Peyer's patch (tissue), 4 donors: Measurements from ENCODE around the gene NIPAL4. TPM values are rescaled to one million over a fixed set of nuclear protein-coding genes. Genes with fewer than 3 reads are reported as not detected.
A peak's percentile ranks its signal among the peaks of the same experiment; 100 is the strongest.

ENCODE experiments used
- DNase-seq, 3 donors: peaks; one replicate each; pipeline ENCODE4 v3.0.0-alpha.2; 2017 to 2019
- H3K27ac ChIP-seq, 4 donors: fragments of 200-600 bp; sonication (generic); one replicate each; pipeline ENCODE4 v1.5.1; 2016 to 2019
- H3K27me3 ChIP-seq, 2 donors: fragments of 200-600 bp; sonication (generic); one replicate each; pipeline ENCODE4 v1.5.1; 2019
- H3K36me3 ChIP-seq, 3 donors: fragments of 200-600 bp; sonication (generic); one replicate each; pipeline ENCODE4 v1.5.1; 2016 to 2019
- H3K4me1 ChIP-seq, 4 donors: fragments of 200-600 bp; sonication (generic); one replicate each; pipeline ENCODE4 v1.5.1; 2016 to 2019
- H3K4me3 ChIP-seq, 4 donors: fragments of 200-600 bp; sonication (generic); 1 replicate in 3 of 4; 2 replicates in 1 of 4; pipeline ENCODE4 v1.5.1; 2016 to 2019; ENCODE audit warnings: mild to moderate bottlenecking in 1 of 4
- H3K9me3 ChIP-seq, 4 donors: fragments of 200-600 bp; sonication (generic); one replicate each; pipeline ENCODE4 v1.5.1; 2016 to 2019; ENCODE audit warnings: mild to moderate bottlenecking in 1 of 4
- POLR2A ChIP-seq, 2 donors: fragments of 450-650 bp; IDR thresholded peaks; one replicate each; pipeline ENCODE4 v1.5.1; 2017; ENCODE audit warnings: antibody characterized with exemption in 2 of 2, mild to moderate bottlenecking in 2 of 2, moderate library complexity in 2 of 2
- total RNA-seq, 4 donors: library from RNA; depleted of rRNA; stranded (reverse); fragments of >200 nt; gene quantifications; one replicate each; pipeline ENCODE4 v1.1.0, GENCODE V29; 2016
- TF ChIP-seq, protein P1 (sequence below), 6 experiments: fragments of 450-650 bp in 4 of 6; fragments of 200-600 bp in 2 of 6; sonication (generic) in 1 of 6; IDR thresholded peaks; one replicate each; pipeline ENCODE4 v1.5.1; 2017 to 2019; ENCODE audit warnings: antibody characterized with exemption in 6 of 6, mild to moderate bottlenecking in 3 of 6, moderate library complexity in 1 of 6

NIPAL4 gene
- total RNA-seq, 4 donors from 2014 or later, result not detected

DNA sequence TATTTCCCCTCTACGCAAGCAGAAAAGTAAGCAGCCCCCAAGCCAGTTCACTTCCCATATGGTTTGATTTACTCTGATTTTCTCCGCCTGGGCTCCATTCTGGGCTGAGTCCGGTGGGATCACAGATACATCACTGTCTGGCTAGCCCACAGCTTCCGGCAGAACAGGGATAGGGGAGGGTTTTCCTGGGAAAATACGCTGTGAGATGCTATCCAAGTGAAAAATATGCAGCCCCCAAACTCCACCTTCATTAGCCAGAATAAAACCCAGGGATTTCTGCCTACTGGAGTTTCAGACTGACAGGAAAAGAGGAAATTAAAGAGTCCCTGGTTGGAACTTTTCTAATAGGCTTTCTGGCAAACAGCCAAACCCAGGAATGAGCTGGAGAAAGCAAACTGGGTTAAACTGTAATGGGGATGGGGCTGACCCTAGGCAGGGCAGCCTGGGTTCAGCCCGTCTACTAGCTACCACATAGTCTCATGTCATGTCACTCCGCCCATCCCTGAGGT lies 16.9 kb upstream of the NIPAL4 start:
- Histone ChIP-seq H3K27me3 (no peaks in the 10 kb centered on the region), H3K27ac (no peak overlapping the region), H3K36me3 (no peaks in the 10 kb centered on the region), H3K9me3 (no peaks in the 10 kb centered on the region), H3K4me1 (no peaks in the 10 kb centered on the region), H3K4me3 (no peak overlapping the region)
- no peak for DNase-seq
- TF ChIP-seq, protein P1, sequence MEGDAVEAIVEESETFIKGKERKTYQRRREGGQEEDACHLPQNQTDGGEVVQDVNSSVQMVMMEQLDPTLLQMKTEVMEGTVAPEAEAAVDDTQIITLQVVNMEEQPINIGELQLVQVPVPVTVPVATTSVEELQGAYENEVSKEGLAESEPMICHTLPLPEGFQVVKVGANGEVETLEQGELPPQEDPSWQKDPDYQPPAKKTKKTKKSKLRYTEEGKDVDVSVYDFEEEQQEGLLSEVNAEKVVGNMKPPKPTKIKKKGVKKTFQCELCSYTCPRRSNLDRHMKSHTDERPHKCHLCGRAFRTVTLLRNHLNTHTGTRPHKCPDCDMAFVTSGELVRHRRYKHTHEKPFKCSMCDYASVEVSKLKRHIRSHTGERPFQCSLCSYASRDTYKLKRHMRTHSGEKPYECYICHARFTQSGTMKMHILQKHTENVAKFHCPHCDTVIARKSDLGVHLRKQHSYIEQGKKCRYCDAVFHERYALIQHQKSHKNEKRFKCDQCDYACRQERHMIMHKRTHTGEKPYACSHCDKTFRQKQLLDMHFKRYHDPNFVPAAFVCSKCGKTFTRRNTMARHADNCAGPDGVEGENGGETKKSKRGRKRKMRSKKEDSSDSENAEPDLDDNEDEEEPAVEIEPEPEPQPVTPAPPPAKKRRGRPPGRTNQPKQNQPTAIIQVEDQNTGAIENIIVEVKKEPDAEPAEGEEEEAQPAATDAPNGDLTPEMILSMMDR (IDR thresholded peaks at IDR 0.05), result no peak
- TF ChIP-seq POLR2A (IDR thresholded peaks at IDR 0.05), result no peak

DNA sequence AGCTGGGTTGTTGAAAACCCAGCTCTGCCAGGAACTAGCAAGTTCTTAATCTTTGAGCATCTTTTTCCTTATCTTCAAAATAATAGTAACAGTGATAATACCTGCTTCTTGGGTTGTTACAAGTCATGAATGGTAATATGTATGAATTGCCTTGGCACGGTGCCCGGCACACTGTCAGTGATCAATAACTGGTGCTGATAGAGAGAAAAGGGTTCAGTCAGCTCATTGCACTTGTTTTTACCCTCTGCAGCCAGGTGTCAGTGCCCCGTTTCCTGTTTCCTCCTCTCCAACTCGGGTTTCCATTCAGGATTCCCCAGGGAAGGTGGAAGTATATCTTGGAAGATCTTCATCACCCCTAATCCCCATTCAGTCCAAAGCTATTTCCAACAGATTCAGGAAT lies 15.8 kb upstream of the NIPAL4 start:
- no peaks in the 10 kb centered on the region for H3K36me3 ChIP-seq
- no peak for TF ChIP-seq POLR2A (IDR thresholded peaks at IDR 0.05)
- TF ChIP-seq, protein P1 (IDR thresholded peaks at IDR 0.05), result no peak
- DNase-seq, result no peak
- no peak overlapping the region for H3K27ac ChIP-seq
- no peaks in the 10 kb centered on the region for H3K4me1 ChIP-seq
- H3K4me3 ChIP-seq, result no peak overlapping the region
- no peaks in the 10 kb centered on the region for H3K27me3 ChIP-seq
- no peaks in the 10 kb centered on the region for H3K9me3 ChIP-seq

DNA sequence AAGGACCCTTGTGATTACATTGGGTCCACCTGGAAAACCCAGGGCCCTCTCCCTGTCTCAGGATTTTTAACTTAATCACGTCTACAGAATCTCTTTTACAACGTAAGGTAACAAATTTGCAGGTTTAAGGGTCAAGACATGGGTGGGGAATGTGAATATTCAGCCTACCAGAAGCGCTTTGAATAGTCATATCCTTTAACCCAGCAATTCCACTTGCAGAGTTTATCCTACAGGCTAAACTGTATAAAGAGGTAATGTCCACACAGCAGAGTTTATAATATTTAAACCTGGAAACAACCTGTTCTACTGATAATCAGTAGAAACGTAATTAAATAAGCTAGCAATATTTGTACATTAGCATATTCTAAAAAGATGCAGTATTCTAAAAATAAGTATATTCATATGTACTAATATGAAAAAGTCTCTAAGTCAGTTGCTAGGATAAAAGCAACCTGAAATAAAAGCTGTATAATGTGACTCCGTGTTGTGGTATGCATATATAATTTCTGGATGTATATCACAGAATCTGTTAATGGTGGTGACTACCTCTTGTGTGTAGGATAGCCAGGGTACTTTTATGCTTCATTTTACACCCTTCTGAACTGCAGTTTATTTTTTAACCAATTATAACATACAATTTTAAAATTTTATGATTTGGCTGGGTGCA lies 14.1 kb upstream of the NIPAL4 start:
- no peaks in the 10 kb centered on the region for H3K4me1 ChIP-seq
- H3K4me3 ChIP-seq, result no peak overlapping the region
- no peaks in the 10 kb centered on the region for H3K36me3 ChIP-seq
- no peaks in the 10 kb centered on the region for H3K9me3 ChIP-seq
- H3K27ac ChIP-seq, result no peak overlapping the region
- no peak for TF ChIP-seq POLR2A (IDR thresholded peaks at IDR 0.05)
- TF ChIP-seq, protein P1 (IDR thresholded peaks at IDR 0.05), result no peak
- no peak for DNase-seq
- no peaks in the 10 kb centered on the region for H3K27me3 ChIP-seq

DNA sequence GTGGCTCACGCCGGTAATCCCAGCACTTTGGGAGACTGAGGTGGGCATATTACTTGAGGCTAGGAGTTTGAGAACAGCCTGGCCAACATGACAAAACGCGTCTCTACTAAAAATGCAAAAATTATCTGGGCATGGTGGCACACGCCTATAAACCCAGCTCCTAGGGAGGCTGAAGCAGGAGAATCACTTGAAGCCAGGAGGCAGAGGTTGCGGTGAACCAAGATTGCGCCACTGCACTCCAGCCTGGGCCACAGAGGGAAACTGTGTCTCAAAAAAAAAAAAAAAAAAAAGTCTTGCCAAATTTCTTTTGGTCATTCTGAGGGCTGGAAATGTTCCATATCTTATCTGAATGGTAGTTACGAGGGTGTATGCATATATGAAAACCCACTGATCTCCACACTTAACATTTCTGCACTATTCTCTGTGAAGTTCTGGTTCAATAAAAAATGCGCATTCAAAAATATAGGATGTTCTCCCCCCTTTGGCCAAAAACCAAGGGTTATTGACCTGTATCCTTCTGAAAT lies 13.5 kb upstream of the NIPAL4 start:
- no peaks in the 10 kb centered on the region for H3K36me3 ChIP-seq
- DNase-seq, result no peak
- TF ChIP-seq, protein P1 (IDR thresholded peaks at IDR 0.05), result no peak
- TF ChIP-seq POLR2A (IDR thresholded peaks at IDR 0.05), result no peak
- no peaks in the 10 kb centered on the region for H3K27me3 ChIP-seq
- no peak overlapping the region for H3K4me3 ChIP-seq
- H3K9me3 ChIP-seq, result no peaks in the 10 kb centered on the region
- no peak overlapping the region for H3K27ac ChIP-seq
- H3K4me1 ChIP-seq, result no peaks in the 10 kb centered on the region

DNA sequence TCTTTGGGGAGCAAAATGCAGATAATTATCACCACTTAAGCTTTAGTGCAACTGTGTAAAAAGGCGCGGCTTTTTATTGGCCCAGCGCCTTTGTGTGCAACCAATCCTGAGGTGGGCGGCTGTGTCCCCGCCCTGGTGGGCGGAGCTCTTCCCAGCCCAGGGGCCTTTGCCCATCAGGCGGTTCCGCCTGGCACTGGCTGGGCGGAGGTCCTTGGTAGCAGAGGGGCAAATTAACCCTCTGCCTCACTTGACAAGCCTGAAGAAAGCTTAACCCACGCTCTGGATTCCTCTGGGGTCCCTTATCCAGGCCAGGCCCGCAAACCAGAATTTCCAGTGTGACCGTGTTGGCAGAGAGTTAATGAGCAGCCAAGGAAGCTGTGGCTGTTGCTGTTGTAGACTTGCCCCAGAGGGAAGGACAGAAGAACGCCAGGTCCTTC lies 12.8 kb upstream of the NIPAL4 start:
- Histone ChIP-seq H3K27ac (no peak overlapping the region), H3K4me3 (peak overlapping the region in 1 of 4 donors; percentile 23)
- TF ChIP-seq, protein P1 (IDR thresholded peaks at IDR 0.05), result no peak
- TF ChIP-seq POLR2A (IDR thresholded peaks at IDR 0.05), result no peak

More for the DNA sequence above, 12.8 kb upstream of the NIPAL4 start:
- Histone ChIP-seq H3K36me3 (no peaks in the 10 kb centered on the region), H3K9me3 (no peaks in the 10 kb centered on the region), H3K4me1 (no peaks in the 10 kb centered on the region), H3K27me3 (no peaks in the 10 kb centered on the region)
- DNase-seq, result peak in 1 of 3 donors; percentile 57
